ENCODE results near the gene CADM3.

DNA sequence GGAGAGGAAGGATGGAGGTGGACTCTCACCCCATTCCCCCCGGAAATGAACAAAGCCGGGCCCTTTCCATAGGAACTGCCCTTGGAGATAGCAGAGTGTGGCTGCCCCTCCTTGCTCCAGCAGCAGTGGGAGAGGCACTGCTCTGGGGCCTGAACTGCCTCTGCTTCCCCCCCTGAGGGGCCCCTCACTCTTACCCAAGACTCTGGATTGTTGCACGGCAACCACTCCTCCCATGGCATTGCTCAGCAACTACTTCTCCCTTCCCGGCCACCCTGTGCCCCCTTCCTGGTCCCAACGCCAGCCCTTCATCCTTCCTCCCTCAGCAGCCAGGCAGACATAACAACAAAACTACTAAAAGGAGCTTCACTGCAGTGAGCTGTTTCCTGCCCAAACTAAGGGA lies 30.2 kb downstream of the CADM3 start:
- TF ChIP-seq CBX2 (IDR thresholded peaks at IDR 0.05; ENCODE audit: borderline replicate concordance, low read depth) = no peak
- no peak for TF ChIP-seq FOXS1 (CRISPR knock-in tag; IDR thresholded peaks at IDR 0.05)
- TF ChIP-seq, protein P1, sequence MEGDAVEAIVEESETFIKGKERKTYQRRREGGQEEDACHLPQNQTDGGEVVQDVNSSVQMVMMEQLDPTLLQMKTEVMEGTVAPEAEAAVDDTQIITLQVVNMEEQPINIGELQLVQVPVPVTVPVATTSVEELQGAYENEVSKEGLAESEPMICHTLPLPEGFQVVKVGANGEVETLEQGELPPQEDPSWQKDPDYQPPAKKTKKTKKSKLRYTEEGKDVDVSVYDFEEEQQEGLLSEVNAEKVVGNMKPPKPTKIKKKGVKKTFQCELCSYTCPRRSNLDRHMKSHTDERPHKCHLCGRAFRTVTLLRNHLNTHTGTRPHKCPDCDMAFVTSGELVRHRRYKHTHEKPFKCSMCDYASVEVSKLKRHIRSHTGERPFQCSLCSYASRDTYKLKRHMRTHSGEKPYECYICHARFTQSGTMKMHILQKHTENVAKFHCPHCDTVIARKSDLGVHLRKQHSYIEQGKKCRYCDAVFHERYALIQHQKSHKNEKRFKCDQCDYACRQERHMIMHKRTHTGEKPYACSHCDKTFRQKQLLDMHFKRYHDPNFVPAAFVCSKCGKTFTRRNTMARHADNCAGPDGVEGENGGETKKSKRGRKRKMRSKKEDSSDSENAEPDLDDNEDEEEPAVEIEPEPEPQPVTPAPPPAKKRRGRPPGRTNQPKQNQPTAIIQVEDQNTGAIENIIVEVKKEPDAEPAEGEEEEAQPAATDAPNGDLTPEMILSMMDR (IDR thresholded peaks at IDR 0.05) = no peak
- TF ChIP-seq, protein P2, sequence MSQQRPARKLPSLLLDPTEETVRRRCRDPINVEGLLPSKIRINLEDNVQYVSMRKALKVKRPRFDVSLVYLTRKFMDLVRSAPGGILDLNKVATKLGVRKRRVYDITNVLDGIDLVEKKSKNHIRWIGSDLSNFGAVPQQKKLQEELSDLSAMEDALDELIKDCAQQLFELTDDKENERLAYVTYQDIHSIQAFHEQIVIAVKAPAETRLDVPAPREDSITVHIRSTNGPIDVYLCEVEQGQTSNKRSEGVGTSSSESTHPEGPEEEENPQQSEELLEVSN (IDR thresholded peaks at IDR 0.05; ENCODE audit: borderline replicate concordance, low read depth) = no peak

Measured in A549 (cell line).